Stomach smooth muscle (tissue), 2 donors: ENCODE measurements around the gene ZNF611.
"Not testable (repeated sequence)": the region's sequence is repeated elsewhere in the genome, so short reads cannot be mapped to it uniquely, and the experiment has no call there.

Source experiments
- H3K27ac ChIP-seq: one replicate; pipeline ENCODE4 v1.7.0; 2013; ENCODE audit warnings: mild to moderate bottlenecking, low read length, inconsistent platforms
- H3K27me3 ChIP-seq, 2 donors: one replicate each; pipeline ENCODE4 v1.7.0; 2013; ENCODE audit warnings: low read length in 2 of 2; ENCODE audit not compliant: insufficient read depth in 2 of 2, control insufficient read depth in 1 of 2
- H3K36me3 ChIP-seq, 2 donors: one replicate each; pipeline ENCODE4 v1.7.0; 2013; ENCODE audit warnings: low read length in 2 of 2; ENCODE audit not compliant: control insufficient read depth in 2 of 2, insufficient read depth in 2 of 2
- H3K4me1 ChIP-seq: one replicate; pipeline ENCODE4 v1.7.0; 2013; ENCODE audit warnings: low read length; ENCODE audit not compliant: control insufficient read depth, insufficient read depth
- H3K4me3 ChIP-seq, 2 donors: one replicate each; pipeline ENCODE4 v1.7.0; 2013; ENCODE audit warnings: low read length in 2 of 2
- H3K9ac ChIP-seq, 2 donors: one replicate each; pipeline ENCODE4 v1.7.0; 2013; ENCODE audit warnings: low read length in 2 of 2, mild to moderate bottlenecking in 1 of 2
- H3K9me3 ChIP-seq, 2 donors: one replicate each; pipeline ENCODE4 v1.7.0; 2013; ENCODE audit warnings: low read length in 2 of 2; ENCODE audit not compliant: control insufficient read depth in 2 of 2
- donor health status: healthy.
- donor health status: Pancreatic carcinoma.

The ZNF611 gene

DNA sequence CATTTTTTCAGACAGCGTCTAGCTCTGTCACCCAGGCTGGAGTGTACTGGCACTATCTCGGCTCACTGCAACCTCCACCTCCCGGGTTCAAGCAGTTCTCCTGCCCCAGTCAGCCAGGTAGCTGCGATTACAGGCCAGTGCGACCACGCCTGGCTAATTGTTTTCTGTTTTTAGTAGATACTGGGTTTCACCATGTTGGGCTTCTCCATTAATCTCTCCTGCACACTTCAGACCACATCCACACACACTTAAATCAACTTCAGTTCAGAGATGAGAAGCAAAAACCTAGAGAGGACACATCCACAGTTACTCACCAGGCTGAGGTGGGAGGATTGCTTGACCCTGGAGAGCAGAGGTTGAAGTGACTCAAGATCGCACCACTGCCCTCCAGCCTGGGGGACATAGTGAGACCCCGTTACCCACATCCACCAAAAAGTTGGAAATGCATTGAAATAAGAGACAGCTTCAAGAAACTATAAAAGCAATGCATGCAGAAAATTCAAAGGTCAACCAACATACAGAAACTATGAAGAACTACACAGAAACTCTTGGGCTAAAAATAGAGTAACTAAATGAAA is 42.3 kb downstream of the ZNF611 start:
- Histone ChIP-seq H3K27ac (no peak overlapping the region), H3K36me3 (no peaks in the 10 kb centered on the region), H3K4me3 (no peak overlapping the region), H3K9ac (no peak overlapping the region), H3K27me3 (no peaks in the 10 kb centered on the region), H3K9me3 (no peaks in the 10 kb centered on the region), H3K4me1 (peaks cover 16% of the 10 kb centered on the region)

DNA sequence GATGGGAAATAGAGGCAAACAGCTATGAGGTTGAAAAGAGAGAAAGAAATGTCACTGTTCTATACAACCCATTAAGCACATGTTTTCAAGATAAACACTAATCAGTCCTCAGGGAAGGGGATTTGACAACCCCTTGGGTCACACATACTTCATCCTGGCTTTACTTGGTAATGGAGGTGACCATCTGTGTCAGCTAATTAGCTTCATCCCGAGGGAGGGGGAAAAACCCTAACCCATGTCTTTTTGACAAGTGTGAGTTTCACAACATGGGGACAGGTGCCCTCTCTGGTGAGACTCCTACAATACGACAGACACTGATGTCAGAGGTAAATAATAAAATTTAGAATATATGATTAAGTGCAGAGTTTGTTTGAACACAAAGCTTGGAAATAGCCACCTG is 43.1 kb downstream of the ZNF611 start:
- Histone ChIP-seq H3K36me3 (no peaks in the 10 kb centered on the region), H3K9me3 (no peaks in the 10 kb centered on the region), H3K9ac (no peak overlapping the region), H3K4me3 (no peak overlapping the region), H3K27ac (no peak overlapping the region), H3K4me1 (peaks cover 16% of the 10 kb centered on the region), H3K27me3 (no peaks in the 10 kb centered on the region)

DNA sequence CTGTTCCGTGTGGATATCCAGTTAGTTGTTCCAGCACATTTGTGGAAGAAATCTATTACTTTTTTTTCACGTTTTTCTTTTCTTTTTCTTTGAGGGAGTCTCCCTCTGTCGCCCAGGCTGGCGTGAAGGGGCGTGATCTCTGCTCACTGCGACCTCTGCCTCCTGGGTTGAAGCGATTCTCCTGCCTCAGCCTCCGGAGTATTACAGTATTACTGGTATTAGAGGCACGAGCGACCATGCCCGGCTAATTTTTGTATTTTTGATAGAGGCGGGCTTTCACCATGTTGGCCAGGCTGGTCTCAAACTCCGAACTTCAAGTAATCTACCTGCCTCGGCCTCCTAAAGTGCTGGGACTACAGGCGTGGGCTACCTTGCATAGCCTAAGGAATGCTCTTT is 43.6 kb downstream of the ZNF611 start:
- no peaks in the 10 kb centered on the region for H3K27me3 ChIP-seq
- peak overlapping the region; percentile 32 to 89 for H3K4me3 ChIP-seq
- H3K36me3 ChIP-seq = no peaks in the 10 kb centered on the region
- H3K9me3 ChIP-seq = no peaks in the 10 kb centered on the region
- peak overlapping the region; percentile 62 to 84 for H3K9ac ChIP-seq
- peak overlapping the region; percentile 88 for H3K27ac ChIP-seq
- peaks cover 16% of the 10 kb centered on the region for H3K4me1 ChIP-seq

DNA sequence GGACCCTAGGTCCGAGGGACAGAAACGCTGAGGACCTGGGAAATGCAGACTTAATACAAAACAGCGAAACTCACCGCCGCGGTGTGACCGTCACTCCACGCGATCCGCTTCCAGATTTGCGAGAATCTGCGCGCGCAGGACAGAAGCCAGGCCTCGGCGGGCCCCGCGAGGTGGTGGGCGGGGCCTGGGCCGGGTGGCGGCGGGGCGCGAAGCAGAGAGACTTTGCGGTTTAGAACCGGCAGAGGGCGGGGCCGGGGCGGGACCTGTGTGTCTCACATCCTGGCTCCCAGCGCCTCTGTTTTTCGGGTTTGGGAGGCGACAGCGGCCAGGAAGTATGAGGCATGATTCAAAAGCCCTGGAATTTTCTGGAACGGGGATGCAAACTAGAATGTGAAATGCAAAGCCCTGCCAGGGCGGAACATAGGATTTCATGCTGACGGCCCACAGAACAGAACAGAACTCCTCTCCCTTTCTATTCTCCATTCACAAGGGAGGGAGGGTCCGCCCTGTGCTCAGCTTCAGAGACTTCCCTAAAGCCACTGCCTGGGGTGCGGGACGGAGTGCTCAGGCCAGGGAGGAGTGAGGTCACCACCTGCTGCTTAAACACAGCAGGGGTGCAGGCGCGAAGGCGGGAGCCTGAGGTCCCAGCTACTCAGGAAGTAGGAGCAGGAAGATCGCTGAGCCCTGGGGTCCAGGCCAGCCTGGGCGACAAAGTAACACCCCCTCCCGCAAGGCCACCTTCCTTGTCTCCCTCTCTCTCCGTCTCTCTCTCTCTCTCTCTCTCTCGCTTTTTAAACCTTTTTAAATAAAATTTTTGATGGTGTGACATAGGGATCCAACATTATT is 44.3 kb downstream of the ZNF611 start:
- Histone ChIP-seq H3K36me3 (no peaks in the 10 kb centered on the region), H3K27ac (peak overlapping the region; percentile 88), H3K4me1 (peaks cover 16% of the 10 kb centered on the region), H3K27me3 (no peaks in the 10 kb centered on the region), H3K9me3 (no peaks in the 10 kb centered on the region), H3K4me3 (peak overlapping the region; percentile 89 to 96), H3K9ac (peak overlapping the region; percentile 90 to 95)

DNA sequence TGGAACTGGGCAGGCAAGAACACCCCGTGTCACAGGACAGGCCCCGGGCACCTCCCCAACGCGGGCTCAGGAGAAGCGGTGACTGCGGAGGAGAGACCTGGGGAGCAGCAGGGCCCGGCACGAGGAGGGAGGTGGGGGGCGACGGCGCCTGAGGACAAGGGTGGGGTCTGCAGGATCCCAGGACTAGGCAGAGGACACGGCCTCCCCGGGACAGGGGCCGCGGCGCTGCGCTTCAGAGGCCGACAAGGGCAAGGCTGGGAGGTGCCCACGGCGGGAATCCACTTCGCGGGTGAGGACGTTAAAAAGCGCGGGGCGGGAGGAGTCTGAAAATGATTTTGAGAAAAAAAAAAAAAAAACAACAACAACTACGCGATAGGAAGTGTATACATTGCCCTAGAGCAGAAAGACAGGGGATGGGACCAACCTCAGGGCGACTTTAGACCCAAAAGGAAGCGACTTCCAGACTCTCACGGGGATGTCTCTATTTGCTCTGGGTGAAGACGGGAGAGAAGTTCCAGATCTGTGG is 44.9 kb downstream of the ZNF611 start:
- H3K9ac ChIP-seq = peak overlapping the region; percentile 90 to 95

DNA sequence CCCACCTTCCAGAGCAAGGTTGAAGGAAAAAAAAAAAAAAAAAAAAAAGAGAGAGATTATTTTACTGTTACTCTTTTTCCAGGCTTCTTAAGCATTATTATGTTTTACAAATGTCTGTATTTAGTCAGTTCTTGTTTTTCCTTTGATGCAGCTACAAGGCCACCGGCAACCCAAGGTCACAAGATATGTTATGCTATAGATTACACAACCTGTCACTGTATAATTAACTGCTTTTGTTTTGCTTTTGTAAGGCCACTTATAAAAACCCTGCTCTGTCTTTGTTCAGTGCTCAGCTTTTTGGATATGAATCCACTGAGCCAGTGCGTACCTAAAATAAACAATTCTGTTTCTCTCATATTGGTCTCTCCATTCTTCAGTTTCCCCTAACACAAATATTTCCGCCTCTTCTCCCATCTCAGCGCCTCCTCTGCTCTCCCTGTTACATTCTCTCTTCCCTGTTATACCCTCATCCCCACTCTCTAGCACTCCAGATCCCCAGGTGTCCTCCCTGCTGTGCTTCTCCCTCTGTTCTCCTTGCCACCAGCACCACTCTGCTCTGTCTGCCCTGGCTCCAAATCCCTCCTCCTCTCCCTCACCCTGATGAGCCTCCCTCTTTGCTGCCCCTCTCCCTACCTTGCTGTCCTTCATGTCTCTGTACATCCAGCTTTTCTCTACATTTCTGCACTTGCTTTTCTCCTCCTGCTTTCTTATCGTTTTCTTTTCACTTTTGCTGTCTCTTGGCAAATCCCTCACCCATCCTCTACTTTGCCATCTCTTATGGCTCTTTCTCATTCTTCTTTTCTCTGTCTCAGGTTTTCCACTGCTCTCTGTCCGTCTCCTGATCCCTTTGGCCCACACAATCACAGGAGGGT is 45.7 kb downstream of the ZNF611 start:
- Histone ChIP-seq H3K27ac (peak overlapping the region; percentile 88), H3K9ac (peak overlapping the region; percentile 90 to 95)
- H3K27me3 ChIP-seq = not testable (repeated sequence)

More for the DNA sequence above, 44.9 kb downstream of the ZNF611 start:
- Histone ChIP-seq H3K4me3 (peak overlapping the region; percentile 89 to 96), H3K36me3 (no peaks in the 10 kb centered on the region), H3K9me3 (no peaks in the 10 kb centered on the region), H3K27me3 (no peaks in the 10 kb centered on the region), H3K27ac (peak overlapping the region; percentile 88), H3K4me1 (peaks cover 16% of the 10 kb centered on the region)

DNA sequence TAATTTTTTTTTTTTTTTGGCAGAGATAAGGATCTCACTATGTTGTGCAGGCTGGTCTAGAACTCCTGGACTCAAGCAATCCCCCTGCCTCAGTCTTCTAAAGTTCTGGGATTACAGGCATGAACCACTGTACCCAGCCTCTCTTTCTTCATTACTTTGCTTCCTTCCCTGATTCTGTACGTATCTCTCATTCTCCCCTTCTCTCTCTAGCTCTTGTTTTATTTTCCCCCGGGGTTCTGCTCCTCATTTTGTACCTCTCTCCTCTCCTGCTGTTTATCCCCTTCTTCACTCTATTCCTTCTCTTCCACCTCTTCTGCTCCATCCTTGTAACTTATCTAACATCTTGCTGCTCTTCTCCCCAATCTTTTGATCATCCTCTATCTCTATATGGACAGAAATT is 46.5 kb downstream of the ZNF611 start:
- H3K27me3 ChIP-seq = no peaks in the 10 kb centered on the region
- peak overlapping the region in 1 of 2 donors; percentile 29 for H3K4me3 ChIP-seq
- H3K27ac ChIP-seq = peak overlapping the region; percentile 41
- no peaks in the 10 kb centered on the region for H3K9me3 ChIP-seq
- H3K36me3 ChIP-seq = no peaks in the 10 kb centered on the region
- no peak overlapping the region for H3K9ac ChIP-seq
- peaks cover 16% of the 10 kb centered on the region for H3K4me1 ChIP-seq

More for the DNA sequence above, 45.7 kb downstream of the ZNF611 start:
- Histone ChIP-seq H3K4me3 (peak overlapping the region; percentile 89 to 96), H3K4me1 (peaks cover 16% of the 10 kb centered on the region)
- not testable (repeated sequence) for H3K36me3 ChIP-seq, H3K9me3 ChIP-seq

DNA sequence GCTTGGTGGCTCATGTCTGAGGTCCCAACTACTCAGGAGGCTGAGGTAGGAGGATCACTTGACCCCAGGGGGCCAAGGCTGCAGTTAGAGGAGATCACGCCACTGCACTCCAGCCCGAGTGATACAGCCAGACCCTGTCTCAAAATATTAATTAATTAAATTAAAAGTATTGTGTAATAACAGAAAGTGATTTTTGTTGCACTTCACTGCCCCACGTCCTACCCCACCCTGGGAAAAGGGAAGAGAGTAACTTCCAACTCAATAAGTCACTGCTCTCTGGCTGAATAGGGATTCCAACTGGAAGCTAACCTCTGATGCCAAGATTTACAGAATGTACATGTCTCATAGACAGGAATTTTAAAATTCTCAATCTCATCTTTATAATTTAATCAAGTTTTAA is 47.2 kb downstream of the ZNF611 start:
- Histone ChIP-seq H3K27me3 (no peaks in the 10 kb centered on the region), H3K4me3 (no peak overlapping the region), H3K36me3 (peaks cover 0 to 2% of the 10 kb centered on the region in 2 donors), H3K9ac (no peak overlapping the region), H3K4me1 (peaks cover 16% of the 10 kb centered on the region), H3K9me3 (no peaks in the 10 kb centered on the region), H3K27ac (no peak overlapping the region)

DNA sequence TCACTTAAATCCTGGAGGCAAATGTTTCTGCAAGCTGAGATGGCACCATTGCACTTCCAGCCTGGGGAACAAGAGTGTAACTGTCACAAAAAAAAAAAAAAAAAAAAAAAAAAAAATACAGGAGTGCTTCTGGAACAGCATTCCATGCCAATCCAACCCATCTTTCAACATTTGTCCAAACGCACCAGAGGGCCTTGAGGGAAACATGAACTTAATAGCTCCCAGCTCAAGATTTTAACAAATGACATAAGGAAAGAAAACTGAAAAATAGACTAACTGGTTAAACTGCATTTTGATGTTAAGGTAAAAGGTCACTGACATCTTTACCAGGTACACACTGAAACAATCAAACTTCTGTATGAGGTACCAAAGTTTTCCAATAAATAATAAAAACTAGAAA is 49.0 kb downstream of the ZNF611 start:
- no peak overlapping the region for H3K9ac ChIP-seq
- peaks cover 14% of the 10 kb centered on the region for H3K4me1 ChIP-seq
- H3K36me3 ChIP-seq = peaks cover 0 to 2% of the 10 kb centered on the region in 2 donors
- no peak overlapping the region for H3K27ac ChIP-seq
- no peaks in the 10 kb centered on the region for H3K27me3 ChIP-seq
- no peaks in the 10 kb centered on the region for H3K9me3 ChIP-seq
- no peak overlapping the region for H3K4me3 ChIP-seq

DNA sequence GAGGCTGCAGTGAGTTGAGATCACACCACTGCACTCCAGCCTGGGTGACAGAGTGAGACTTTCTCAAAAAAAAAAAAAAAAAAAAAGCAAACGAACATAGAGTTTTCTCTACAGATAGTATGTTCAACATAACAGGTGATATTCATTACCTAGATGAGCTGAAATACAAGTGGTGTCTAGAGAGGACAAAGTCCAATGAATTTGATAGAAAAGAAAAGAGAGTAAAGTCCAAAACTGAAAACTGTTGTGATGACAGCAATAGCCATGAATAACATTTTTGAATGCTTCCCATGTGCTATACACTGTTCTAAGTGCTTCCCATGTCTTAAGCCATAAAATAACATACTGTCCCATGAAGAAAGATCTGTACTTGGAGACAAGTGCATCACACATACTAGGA is 53.6 kb downstream of the ZNF611 start:
- H3K27me3 ChIP-seq, H3K27ac ChIP-seq, H3K4me3 ChIP-seq, H3K36me3 ChIP-seq, H3K9me3 ChIP-seq, H3K9ac ChIP-seq, H3K4me1 ChIP-seq: not testable (repeated sequence)
